AG10803 (cell line): ENCODE results near the gene CEP72.
"Not testable (repeated sequence)": the region's sequence is repeated elsewhere in the genome, so short reads cannot be mapped to it uniquely, and the experiment has no call there.

Experiments used
- DNase-seq: peaks from one replicate; pipeline ENCODE4 v3.0.0; 2010; ENCODE audit warnings: low read depth
- H3K4me3 ChIP-seq: 2 replicates; pipeline ENCODE4 v1.5.1; 2011; ENCODE audit warnings: mild to moderate bottlenecking, low read length, control low read depth
- CTCF ChIP-seq: conservative IDR thresholded peaks from 2 replicates; pipeline ENCODE4 v1.5.1; 2011; ENCODE audit warnings: mild to moderate bottlenecking, low read length, control low read depth, inconsistent platforms

CEP72 gene

DNA sequence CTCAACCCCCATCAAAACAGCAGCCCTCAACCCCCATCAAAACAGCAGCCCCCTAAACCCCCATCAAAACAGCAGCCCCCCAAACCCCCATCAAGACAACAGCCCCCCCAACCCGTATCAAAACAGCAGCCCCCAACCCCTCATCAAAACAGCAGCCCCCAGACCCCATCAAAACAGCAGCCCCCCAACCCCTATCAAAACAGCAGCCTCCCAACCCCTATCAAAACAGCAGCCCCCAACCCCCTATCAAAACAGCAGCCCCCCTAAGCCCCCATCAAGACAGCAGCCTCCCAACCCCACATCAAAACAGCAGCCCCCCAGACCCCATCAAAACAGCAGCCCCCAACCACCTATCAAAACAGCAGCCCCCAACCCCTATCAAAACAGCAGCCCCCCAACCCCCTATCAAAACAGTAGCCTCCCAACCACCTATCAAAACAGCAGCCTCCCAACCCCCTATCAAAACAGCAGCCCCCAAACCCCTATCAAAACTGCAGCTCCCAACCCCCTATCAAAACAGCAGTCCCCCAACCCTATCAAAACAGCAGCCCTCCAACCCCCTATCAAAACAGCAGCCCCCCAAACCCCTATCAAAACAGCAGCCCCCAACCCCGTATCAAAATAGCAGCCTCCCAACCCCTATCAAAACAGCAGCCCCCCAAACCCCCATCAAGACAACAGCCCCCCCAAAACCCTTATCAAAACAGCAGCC is 79.8 kb downstream of the CEP72 start:
- DNase-seq: no peak
- no peak for TF ChIP-seq CTCF
- H3K4me3 ChIP-seq: no peak overlapping the region

DNA sequence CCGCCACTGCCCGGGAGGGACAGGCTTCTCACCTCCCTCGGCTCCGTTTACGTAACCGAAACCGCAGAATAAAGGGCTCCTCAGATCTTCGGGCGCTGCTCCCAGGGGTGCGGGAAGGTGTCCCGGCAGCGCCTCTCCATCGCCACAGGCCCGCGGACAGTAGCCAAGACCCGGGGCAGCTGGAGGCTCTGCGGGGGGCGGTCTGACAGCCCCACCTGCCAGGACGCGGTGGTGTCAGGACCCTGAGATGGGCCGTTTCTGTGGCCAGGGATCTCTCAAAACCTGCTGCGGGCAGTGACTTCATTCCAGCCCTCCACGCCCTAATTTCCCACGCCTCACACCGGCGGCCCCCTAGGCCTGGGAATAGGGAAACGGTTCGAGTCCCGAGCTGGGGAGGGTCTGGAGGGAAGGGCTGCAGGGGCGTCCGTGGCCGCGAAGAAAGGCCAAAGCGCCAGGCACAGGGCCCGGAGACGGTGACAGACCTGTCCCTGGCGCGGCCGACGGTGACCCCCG is 80.4 kb downstream of the CEP72 start:
- H3K4me3 ChIP-seq, DNase-seq: not testable (repeated sequence)

- not testable (repeated sequence) for H3K4me3 ChIP-seq
- DNase-seq: peak; percentile 18
These were observed 81.3 kb downstream of the CEP72 start, which contains the start of gene TPPP for GRCh38 chr5:693271-694041. Gene TPPP (minus strand): TSS chr5:693352. CDS start chr5:678060, 15,292 bp downstream.

DNA sequence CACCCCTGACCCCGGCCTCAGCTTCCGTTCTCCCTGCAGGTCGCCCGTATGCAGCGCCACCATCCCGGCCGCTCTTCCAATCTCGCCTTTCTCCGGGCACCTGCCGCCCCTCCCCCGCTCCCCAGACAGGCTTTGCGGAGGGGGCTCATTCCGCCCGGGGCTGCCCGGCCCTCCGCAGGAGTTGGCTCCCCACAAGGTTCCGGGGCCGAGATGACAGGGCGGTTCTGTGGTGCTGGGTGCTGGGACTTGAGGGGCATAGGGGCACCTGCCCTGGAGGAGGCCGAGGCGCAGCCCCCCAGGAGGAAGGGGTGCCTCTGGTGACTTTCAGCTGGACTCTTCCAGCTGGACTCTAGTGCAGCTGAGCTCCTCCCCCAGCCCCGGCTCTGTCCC is 81.9 kb downstream of the CEP72 start:
- H3K4me3 ChIP-seq: not testable (repeated sequence)

DNA sequence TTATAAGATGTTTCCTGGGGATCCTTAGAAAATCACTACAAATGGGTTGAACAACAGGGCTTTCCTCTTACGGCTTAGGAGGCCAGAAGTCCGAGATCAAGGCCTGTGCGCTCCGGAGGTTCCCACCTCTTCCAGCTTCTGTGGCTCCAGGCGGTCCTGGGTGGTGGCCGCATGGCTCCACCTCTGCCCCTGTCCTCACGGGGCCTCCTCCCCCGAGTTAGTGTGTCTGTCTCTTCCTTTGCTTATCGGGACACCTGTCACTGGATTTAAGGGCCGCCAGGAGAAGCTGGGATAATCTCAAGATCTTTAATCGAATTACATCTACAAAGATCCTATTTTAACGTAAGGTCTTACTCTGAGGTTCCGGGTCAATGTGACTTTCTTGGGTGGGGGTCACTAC is 83.3 kb downstream of the CEP72 start:
- DNase-seq, H3K4me3 ChIP-seq: not testable (repeated sequence)

More for the DNA sequence above, 81.9 kb downstream of the CEP72 start:
- not testable (repeated sequence) for DNase-seq

GRCh38 chr5:696191-696590 is 84.1 kb downstream of the CEP72 start:
- not testable (repeated sequence) for DNase-seq

DNA sequence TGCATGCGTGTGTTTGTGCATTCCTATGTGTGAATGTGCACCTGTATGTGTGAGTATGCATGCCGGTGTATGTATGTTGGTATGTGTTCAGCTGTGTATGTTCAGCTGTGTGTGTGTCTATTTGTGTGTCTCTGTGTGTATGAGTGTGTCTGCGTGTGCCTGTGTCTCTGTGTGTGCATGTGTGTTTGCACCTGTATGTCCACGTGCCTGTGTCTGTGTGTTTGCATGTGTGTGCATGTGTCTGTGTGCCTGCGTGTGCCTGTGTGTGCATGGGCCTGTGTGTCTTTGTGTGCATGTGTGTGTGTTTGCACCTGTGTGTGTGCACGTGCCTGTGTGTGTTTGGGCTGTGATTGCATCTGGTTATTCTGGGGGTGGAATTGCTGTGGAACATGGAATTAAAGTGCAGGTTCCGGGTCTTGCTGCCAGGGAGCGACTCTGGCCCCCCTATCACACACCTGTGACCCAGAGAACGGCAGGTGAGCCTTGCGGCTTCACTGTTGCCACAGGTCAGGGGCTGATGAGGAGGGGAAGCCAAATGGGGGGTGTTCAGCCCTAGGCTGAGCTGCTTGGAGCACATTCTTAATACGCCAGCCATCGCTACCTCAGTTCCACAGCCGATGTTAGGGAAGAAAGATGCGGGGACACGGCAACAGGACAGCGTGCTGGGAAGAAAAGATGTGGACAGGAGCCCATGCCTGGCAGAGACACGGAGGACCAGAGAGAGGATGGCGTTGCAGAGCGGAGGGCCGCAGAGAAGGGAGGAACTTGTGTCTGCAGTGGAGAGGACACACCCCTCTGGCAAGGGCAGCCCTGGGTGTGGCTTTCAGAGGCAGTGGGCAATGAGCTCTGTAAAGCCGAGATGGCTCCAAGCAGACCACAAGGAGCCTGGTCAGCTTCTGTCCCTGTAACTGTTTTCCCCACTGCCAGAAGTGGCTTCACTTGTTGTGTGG is 84.9 kb downstream of the CEP72 start:
- H3K4me3 ChIP-seq, DNase-seq: not testable (repeated sequence)

More at GRCh38 chr5:696191-696590, 84.1 kb downstream of the CEP72 start:
- not testable (repeated sequence) for H3K4me3 ChIP-seq
